Ascending aorta (tissue), 2 donors: Measurements from ENCODE around the gene CCNJL. TPM values are rescaled to one million over a fixed set of nuclear protein-coding genes. Genes with fewer than 3 reads are reported as not detected.

Experiments used
- DNase-seq, 2 donors: peaks; one replicate each; pipeline ENCODE4 v3.0.0-alpha.2; 2019; ENCODE audit warnings: low spot score in 2 of 2
- H3K27ac ChIP-seq, 2 donors: fragments of 200-600 bp; sonication (generic); one replicate each; pipeline ENCODE4 v1.5.1; 2016 to 2017; ENCODE audit warnings: mild to moderate bottlenecking in 1 of 2
- H3K27me3 ChIP-seq: fragments of 200-600 bp; sonication (generic); one replicate; pipeline ENCODE4 v1.5.1; 2017
- H3K36me3 ChIP-seq, 2 donors: fragments of 200-600 bp; sonication (generic); one replicate each; pipeline ENCODE4 v1.5.1; 2016
- H3K4me1 ChIP-seq, 2 donors: fragments of 200-600 bp; sonication (generic); one replicate each; pipeline ENCODE4 v1.5.1; 2016 to 2017; ENCODE audit warnings: mild to moderate bottlenecking in 1 of 2
- H3K4me3 ChIP-seq, 2 donors: fragments of 200-600 bp; sonication (generic); one replicate each; pipeline ENCODE4 v1.5.1; 2016 to 2017; ENCODE audit warnings: mild to moderate bottlenecking in 1 of 2
- H3K9me3 ChIP-seq, 2 donors: fragments of 200-600 bp; sonication (generic); one replicate each; pipeline ENCODE4 v1.5.1; 2016
- CTCF ChIP-seq, 3 experiments: fragments of 200-600 bp in 2 of 3; fragments of 450-650 bp in 1 of 3; sonication (generic) in 2 of 3; IDR thresholded peaks; one replicate each; pipeline ENCODE4 v1.5.1; 2016 to 2019; ENCODE audit warnings: antibody characterized with exemption in 3 of 3, mild to moderate bottlenecking in 1 of 3, moderate library complexity in 1 of 3
- intact Hi-C: fragments of 100-400 bp; cut with DNase I; formaldehyde crosslinking; loops from one replicate; pipeline ENCODE4 v1.15.1; 2023
- total RNA-seq: library from RNA; depleted of rRNA; stranded (reverse); fragments of >200 nt; gene quantifications from one replicate; pipeline ENCODE4 v1.1.0, GENCODE V29; 2016

CCNJL gene
- total RNA-seq, 1 donor from 2014 or later: not detected

DNA sequence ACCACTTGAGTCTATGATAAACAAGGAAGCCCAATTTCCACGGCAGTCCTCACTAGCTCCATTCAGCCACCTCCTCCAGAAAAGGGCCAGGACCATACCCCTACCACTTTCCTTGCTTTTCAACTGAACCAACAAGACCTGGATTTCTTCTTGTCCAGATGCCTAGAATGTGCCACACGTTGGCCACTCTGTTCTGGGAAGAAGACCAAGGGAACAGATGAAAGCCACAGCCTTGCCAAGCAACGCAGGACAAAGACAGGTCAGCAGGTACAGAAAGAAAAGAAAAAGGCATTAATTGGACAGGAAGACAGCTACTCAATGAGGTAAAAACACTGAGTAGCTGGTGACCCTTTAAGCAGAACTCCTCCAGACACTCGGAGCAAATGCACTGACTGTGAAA lies 2.2 kb downstream of the CCNJL start:
- H3K27ac ChIP-seq: no peak overlapping the region
- intact Hi-C loops: no loop called here
- peaks cover 0 to 4% of the 10 kb centered on the region in 2 donors for H3K4me1 ChIP-seq
- no peak for TF ChIP-seq CTCF (IDR thresholded peaks at IDR 0.05)
- no peaks in the 10 kb centered on the region for H3K27me3 ChIP-seq
- H3K9me3 ChIP-seq: no peaks in the 10 kb centered on the region
- peaks cover 0 to 3% of the 10 kb centered on the region in 2 donors for H3K36me3 ChIP-seq
- no peak for DNase-seq
- no peak overlapping the region for H3K4me3 ChIP-seq

- intact Hi-C loops: no loop called here
- no peak overlapping the region for H3K27ac ChIP-seq
- H3K27me3 ChIP-seq: no peaks in the 10 kb centered on the region
- TF ChIP-seq CTCF (IDR thresholded peaks at IDR 0.05): no peak
- no peaks in the 10 kb centered on the region for H3K9me3 ChIP-seq
- DNase-seq: no peak
- H3K36me3 ChIP-seq: peaks cover 0 to 3% of the 10 kb centered on the region in 2 donors
- H3K4me1 ChIP-seq: no peaks in the 10 kb centered on the region
- no peak overlapping the region for H3K4me3 ChIP-seq
Measured at GRCh38 chr5:160306696-160307095, 5.7 kb downstream of the CCNJL start.

DNA sequence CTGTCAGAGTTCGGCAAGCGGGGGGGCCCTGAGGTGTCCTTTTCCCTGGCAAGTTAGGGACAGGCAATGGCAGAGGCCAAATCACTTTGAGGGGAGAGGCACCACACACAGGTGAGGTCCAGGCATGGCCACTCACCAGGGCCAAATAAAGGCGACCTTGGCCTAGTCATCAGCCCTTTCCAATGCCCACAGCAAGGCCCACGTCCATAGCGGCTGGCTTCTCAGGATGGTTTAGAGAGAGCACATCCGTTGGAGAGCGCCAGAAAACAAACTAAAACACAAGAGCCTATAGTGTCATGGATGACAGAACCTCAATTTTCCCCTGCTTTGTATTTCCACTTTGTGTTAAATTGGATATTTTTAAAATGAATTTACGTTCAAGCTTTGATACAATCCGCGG lies 7.0 kb downstream of the CCNJL start:
- Histone ChIP-seq H3K27ac (no peak overlapping the region), H3K4me3 (no peak overlapping the region), H3K4me1 (no peaks in the 10 kb centered on the region), H3K36me3 (peaks cover 0 to 3% of the 10 kb centered on the region in 2 donors), H3K9me3 (no peaks in the 10 kb centered on the region), H3K27me3 (no peaks in the 10 kb centered on the region)
- DNase-seq: no peak
- intact Hi-C loops: no loop called here
- TF ChIP-seq CTCF (IDR thresholded peaks at IDR 0.05): no peak

DNA sequence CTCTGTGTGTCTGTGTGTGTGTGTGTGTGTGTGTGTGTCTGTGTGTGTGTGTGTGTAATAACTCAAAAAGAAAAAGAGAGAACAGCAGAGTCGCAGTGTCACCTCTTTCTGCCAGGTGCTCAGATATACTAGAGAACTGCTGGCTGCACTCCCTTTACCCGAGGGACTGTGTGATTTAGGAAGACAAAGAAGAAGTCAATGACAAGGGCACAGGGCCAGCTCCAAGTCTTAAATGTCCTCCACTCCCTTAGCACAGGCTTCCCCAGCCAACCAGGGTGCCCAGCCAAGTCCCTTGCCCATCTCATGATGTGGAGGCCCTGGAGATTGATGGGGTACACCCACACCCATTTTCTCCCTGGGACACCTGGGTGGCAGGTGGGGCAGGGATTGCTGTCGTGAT lies 8.7 kb downstream of the CCNJL start:
- TF ChIP-seq CTCF (IDR thresholded peaks at IDR 0.05): no peak
- no peak overlapping the region for H3K4me3 ChIP-seq
- peaks cover 0 to 3% of the 10 kb centered on the region in 2 donors for H3K36me3 ChIP-seq
- no peaks in the 10 kb centered on the region for H3K4me1 ChIP-seq
- H3K9me3 ChIP-seq: no peaks in the 10 kb centered on the region
- no peak overlapping the region for H3K27ac ChIP-seq
- intact Hi-C loops: no loop called here
- no peak for DNase-seq
- H3K27me3 ChIP-seq: no peaks in the 10 kb centered on the region

DNA sequence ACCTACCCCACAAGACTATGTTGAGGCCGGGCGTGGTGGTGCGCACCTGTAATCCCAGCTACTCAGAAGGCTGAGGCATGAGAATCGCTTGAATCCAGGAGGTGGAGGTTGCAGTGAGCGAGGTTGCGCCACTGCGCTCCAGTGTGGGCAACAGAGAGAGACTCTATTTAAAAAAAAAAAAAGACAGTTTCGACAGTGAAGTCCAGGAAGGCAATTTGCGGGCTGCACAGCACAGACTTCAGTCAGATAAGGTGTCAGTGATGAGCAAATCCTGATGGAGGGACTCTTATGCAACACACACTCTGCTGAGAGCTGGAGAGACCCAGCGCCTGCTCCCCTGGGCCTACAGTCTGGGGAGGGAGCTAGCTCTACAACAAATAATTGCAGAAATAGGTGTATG lies 14.2 kb downstream of the CCNJL start:
- no peak for TF ChIP-seq CTCF (IDR thresholded peaks at IDR 0.05)
- Histone ChIP-seq H3K4me1 (no peaks in the 10 kb centered on the region), H3K27ac (no peak overlapping the region)

GRCh38 chr5:160297776-160298175 lies 14.6 kb downstream of the CCNJL start:
- intact Hi-C loops: no loop called here
- H3K4me3 ChIP-seq: no peak overlapping the region
- H3K4me1 ChIP-seq: no peaks in the 10 kb centered on the region
- no peaks in the 10 kb centered on the region for H3K27me3 ChIP-seq
- H3K36me3 ChIP-seq: no peaks in the 10 kb centered on the region
- TF ChIP-seq CTCF (IDR thresholded peaks at IDR 0.05): no peak
- no peaks in the 10 kb centered on the region for H3K9me3 ChIP-seq
- no peak overlapping the region for H3K27ac ChIP-seq
- no peak for DNase-seq

More for the DNA sequence above, 14.2 kb downstream of the CCNJL start:
- intact Hi-C loops: no loop called here
- no peaks in the 10 kb centered on the region for H3K27me3 ChIP-seq
- H3K9me3 ChIP-seq: no peaks in the 10 kb centered on the region
- H3K36me3 ChIP-seq: no peaks in the 10 kb centered on the region
- DNase-seq: no peak
- H3K4me3 ChIP-seq: no peak overlapping the region
